GM12873 (cell line): ENCODE measurements around the gene NEU2.

Experiments
- CTCF ChIP-seq: IDR thresholded peaks from 2 replicates; pipeline ENCODE4 v1.5.1; 2012; ENCODE audit warnings: low read depth, mild to moderate bottlenecking, moderate library complexity, low read length, control low read depth; ENCODE audit not compliant: insufficient read depth; ENCODE audit errors: missing control alignments

The NEU2 gene

GRCh38 chr2:233003658-233004555, 28.6 kb upstream of the NEU2 start:
- TF ChIP-seq CTCF, result no peak

GRCh38 chr2:233005096-233005495, 27.4 kb upstream of the NEU2 start:
- TF ChIP-seq CTCF, result no peak

- no peak for TF ChIP-seq CTCF
Observed at GRCh38 chr2:233006648-233007047, 25.8 kb upstream of the NEU2 start.

GRCh38 chr2:233007270-233007669, 25.2 kb upstream of the NEU2 start:
- no peak for TF ChIP-seq CTCF

GRCh38 chr2:233007739-233008138, 24.7 kb upstream of the NEU2 start:
- TF ChIP-seq CTCF, result no peak

DNA sequence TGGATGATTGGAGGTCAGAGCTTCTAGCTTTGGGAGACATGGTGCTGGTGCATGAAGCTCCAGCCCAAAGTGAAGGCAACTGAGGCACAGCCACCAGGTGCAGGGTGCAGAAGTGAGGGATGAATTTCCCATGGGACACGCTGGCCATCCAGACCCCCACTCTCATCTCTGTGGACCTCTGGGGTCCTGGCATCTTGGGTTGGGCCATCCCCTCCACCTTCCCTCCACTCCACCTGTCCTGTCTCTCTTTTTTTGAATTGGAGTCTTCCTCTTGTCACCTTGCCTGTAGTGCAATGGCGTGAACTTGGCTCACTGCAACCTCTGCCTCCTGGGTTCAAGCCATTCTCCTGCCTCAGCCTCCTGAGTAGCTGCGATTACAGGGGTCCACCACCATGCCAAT, 22.8 kb upstream of the NEU2 start:
- TF ChIP-seq CTCF, result no peak

DNA sequence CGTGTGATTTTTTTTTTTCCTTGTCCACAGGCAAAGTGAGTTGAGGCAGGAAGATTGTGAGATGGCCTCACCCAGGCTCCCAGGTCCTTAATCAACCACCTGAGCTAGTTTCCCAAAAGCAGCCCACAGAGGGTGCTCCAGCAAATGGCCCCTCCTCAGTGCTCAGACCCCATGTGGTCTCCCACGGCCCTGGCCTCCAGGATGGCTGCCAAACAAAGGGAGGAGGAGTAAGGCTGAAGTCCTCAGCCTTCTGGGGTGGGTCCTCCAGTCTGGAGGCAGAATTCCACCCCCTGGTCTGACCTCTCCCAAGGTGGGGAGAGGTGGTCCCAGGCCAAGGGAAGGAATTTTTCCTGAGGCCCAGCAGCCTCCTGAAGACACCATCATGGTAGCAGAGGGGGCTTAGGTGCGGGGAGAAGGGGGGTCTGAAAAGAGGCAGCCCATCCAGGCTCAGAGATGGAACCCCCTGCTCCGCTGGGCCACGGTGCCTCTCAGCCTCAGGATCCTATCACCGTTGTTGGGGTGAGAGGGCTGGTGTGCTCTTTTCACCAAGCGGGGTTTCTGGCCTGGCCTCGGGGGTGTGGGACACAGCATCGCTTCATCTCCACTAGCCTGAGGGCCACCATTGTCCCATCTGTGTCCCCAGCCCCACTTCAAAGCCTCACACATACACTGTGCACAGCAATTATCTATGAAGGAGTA, 21.8 kb upstream of the NEU2 start:
- TF ChIP-seq CTCF, result no peak
